ENCODE results near the gene LIN7A.

LIN7A gene

DNA sequence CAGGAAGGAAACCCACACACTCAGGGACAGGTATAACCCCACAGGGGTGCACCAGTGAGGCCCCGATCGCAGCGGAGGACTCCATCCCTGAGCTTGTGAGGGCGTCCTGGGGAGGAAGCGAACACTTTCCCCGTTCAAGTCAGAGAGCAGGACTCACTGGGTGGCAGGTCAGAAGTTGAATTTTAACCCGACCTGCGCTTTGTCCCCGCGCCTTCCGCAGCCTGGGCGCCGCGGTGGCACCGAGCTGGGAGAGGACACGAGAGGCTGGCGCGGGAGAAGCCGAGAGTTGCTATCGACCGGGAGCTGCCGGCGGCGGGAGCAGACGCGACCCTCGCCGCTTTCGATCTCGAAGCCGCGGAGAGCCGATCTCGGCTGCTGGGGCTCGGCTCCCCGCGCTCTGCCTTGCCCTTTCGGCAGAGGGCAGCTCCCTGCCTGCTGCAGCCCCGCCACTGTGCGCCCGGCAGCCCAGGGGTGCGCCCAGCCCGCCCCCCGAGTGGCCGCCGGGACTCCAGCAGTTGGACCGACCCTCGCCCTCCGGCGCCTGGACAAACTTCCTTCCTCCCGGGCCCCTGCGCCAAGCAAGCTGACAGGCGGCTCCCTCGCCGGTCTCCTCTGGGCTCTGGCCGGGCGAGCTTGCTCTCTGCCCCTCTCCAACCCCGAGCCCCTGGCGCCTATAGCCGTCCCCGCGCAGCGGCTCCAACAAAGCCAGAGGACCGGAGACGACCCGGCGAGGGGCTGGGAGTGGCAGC lies 918 bp downstream of the LIN7A start:
- Histone ChIP-seq H3K9me3 (ENCODE audit: insufficient read depth, low read length) (no peaks in the 10 kb centered on the region), H2AFZ (ENCODE audit: low read depth, low read length) (no peak overlapping the region), H3K4me1 (ENCODE audit: low read length) (no peaks in the 10 kb centered on the region), H3K4me2 (ENCODE audit: low read length) (no peak overlapping the region), H3K4me3 (ENCODE audit: low read length) (no peak overlapping the region), H3K27me3 (ENCODE audit: low read depth, low read length) (no peaks in the 10 kb centered on the region), H3K36me3 (replicated peaks; ENCODE audit: low read depth, low read length) (no peaks in the 10 kb centered on the region), H3K27ac (ENCODE audit: low read length) (no peak overlapping the region), H3K79me2 (ENCODE audit: low read length) (no peaks in the 10 kb centered on the region), H4K20me1 (ENCODE audit: insufficient read depth, low read length) (no peaks in the 10 kb centered on the region), H3K9ac (ENCODE audit: low read length) (no peak overlapping the region)
- TF ChIP-seq EZH2phosphoT487 (IDR thresholded peaks at IDR 0.05; ENCODE audit: low read depth), result no peak
- TF ChIP-seq, protein P1, sequence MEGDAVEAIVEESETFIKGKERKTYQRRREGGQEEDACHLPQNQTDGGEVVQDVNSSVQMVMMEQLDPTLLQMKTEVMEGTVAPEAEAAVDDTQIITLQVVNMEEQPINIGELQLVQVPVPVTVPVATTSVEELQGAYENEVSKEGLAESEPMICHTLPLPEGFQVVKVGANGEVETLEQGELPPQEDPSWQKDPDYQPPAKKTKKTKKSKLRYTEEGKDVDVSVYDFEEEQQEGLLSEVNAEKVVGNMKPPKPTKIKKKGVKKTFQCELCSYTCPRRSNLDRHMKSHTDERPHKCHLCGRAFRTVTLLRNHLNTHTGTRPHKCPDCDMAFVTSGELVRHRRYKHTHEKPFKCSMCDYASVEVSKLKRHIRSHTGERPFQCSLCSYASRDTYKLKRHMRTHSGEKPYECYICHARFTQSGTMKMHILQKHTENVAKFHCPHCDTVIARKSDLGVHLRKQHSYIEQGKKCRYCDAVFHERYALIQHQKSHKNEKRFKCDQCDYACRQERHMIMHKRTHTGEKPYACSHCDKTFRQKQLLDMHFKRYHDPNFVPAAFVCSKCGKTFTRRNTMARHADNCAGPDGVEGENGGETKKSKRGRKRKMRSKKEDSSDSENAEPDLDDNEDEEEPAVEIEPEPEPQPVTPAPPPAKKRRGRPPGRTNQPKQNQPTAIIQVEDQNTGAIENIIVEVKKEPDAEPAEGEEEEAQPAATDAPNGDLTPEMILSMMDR (IDR thresholded peaks at IDR 0.05; ENCODE audit: low read depth, low read length), result no peak

DNA sequence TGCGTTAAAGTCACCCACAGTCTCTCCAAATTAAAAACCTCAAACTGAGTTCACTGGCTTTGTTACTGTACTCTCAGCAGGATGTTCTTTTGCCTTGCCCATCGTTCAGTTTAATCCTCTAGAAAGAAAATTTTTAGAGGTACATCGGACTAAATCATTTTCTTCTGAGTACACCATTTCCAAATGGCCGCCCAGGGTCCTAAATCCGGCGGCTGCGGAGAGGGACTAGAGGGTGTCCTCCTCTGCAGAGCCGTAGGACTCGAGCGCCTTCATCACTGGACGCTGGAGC lies 1.4 kb downstream of the LIN7A start:
- Histone ChIP-seq H3K4me3 (ENCODE audit: low read length) (no peak overlapping the region), H3K4me2 (ENCODE audit: low read length) (no peak overlapping the region), H3K9ac (ENCODE audit: low read length) (no peak overlapping the region)

DNA sequence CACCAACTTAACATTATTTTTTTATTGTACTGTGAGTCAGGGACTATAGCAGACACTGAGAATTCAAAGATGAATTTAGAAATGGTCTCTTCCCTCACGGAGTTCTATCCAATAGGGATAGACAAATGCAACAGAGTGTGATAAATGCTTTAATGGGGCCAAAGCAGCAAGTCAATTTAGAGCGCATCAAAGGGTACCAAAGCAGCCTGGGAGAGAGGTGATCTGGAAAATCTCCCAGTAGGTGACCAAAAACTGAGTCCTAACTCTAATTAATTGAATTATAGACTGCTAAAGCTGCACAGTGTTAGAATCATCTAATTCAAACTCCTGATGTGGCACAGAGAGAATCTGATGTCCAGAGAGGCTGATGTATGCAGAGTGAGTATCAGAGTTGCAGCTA lies 2.6 kb downstream of the LIN7A start:
- no peak for TF ChIP-seq EZH2phosphoT487 (IDR thresholded peaks at IDR 0.05; ENCODE audit: low read depth)
- TF ChIP-seq, protein P1 (IDR thresholded peaks at IDR 0.05; ENCODE audit: low read depth, low read length), result no peak
- Histone ChIP-seq H3K36me3 (replicated peaks; ENCODE audit: low read depth, low read length) (no peaks in the 10 kb centered on the region), H3K4me2 (ENCODE audit: low read length) (no peak overlapping the region), H3K4me1 (ENCODE audit: low read length) (no peaks in the 10 kb centered on the region), H3K27ac (ENCODE audit: low read length) (no peak overlapping the region), H3K79me2 (ENCODE audit: low read length) (no peaks in the 10 kb centered on the region), H2AFZ (ENCODE audit: low read depth, low read length) (no peak overlapping the region), H3K4me3 (ENCODE audit: low read length) (no peak overlapping the region), H3K9ac (ENCODE audit: low read length) (no peak overlapping the region), H3K9me3 (ENCODE audit: insufficient read depth, low read length) (no peaks in the 10 kb centered on the region), H3K27me3 (ENCODE audit: low read depth, low read length) (no peaks in the 10 kb centered on the region), H4K20me1 (ENCODE audit: insufficient read depth, low read length) (no peaks in the 10 kb centered on the region)

More for the DNA sequence above, 1.4 kb downstream of the LIN7A start:
- Histone ChIP-seq H3K4me1 (ENCODE audit: low read length) (no peaks in the 10 kb centered on the region), H2AFZ (ENCODE audit: low read depth, low read length) (no peak overlapping the region), H3K27ac (ENCODE audit: low read length) (no peak overlapping the region), H3K36me3 (replicated peaks; ENCODE audit: low read depth, low read length) (no peaks in the 10 kb centered on the region), H4K20me1 (ENCODE audit: insufficient read depth, low read length) (no peaks in the 10 kb centered on the region), H3K9me3 (ENCODE audit: insufficient read depth, low read length) (no peaks in the 10 kb centered on the region), H3K27me3 (ENCODE audit: low read depth, low read length) (no peaks in the 10 kb centered on the region), H3K79me2 (ENCODE audit: low read length) (no peaks in the 10 kb centered on the region)
- TF ChIP-seq EZH2phosphoT487 (IDR thresholded peaks at IDR 0.05; ENCODE audit: low read depth), result no peak
- TF ChIP-seq, protein P1 (IDR thresholded peaks at IDR 0.05; ENCODE audit: low read depth, low read length), result no peak

DNA sequence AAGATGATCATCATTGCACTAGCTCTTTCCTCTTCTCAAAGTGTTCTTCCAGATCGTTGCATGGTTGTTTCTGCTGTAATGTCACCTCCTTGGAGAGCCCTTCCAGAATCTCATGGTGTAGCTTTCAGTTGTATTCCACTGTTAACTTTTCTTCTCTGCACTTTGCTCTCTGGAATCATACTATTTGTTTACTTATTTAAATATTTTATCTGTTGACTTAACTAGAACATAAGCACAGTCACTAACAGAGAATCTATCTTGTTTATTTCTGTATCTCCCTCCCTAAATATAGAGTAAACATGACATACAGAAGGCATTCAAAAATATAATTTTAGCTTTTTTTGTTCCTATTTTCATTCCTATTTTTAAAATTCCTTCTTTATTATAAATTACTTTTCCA lies 11.8 kb downstream of the LIN7A start:
- Histone ChIP-seq H3K9me3 (ENCODE audit: insufficient read depth, low read length) (no peaks in the 10 kb centered on the region), H3K36me3 (replicated peaks; ENCODE audit: low read depth, low read length) (no peaks in the 10 kb centered on the region)
- TF ChIP-seq, protein P1 (IDR thresholded peaks at IDR 0.05; ENCODE audit: low read depth, low read length), result no peak
- no peak for TF ChIP-seq EZH2phosphoT487 (IDR thresholded peaks at IDR 0.05; ENCODE audit: low read depth)

More for the DNA sequence above, 11.8 kb downstream of the LIN7A start:
- Histone ChIP-seq H2AFZ (ENCODE audit: low read depth, low read length) (no peak overlapping the region), H3K27me3 (ENCODE audit: low read depth, low read length) (no peaks in the 10 kb centered on the region), H3K4me3 (ENCODE audit: low read length) (no peak overlapping the region), H3K4me1 (ENCODE audit: low read length) (no peaks in the 10 kb centered on the region), H4K20me1 (ENCODE audit: insufficient read depth, low read length) (no peaks in the 10 kb centered on the region), H3K9ac (ENCODE audit: low read length) (no peak overlapping the region), H3K79me2 (ENCODE audit: low read length) (no peaks in the 10 kb centered on the region), H3K4me2 (ENCODE audit: low read length) (no peak overlapping the region), H3K27ac (ENCODE audit: low read length) (no peak overlapping the region)

All from OCI-LY3 (cell line).